AG09319 (cell line): ENCODE results near the gene WSCD2.
"Not testable (repeated sequence)": the region's sequence is repeated elsewhere in the genome, so short reads cannot be mapped to it uniquely, and the experiment has no call there.

Source experiments
- DNase-seq: peaks from one replicate; pipeline ENCODE4 v3.0.0-alpha.2; 2010; ENCODE audit warnings: low read depth; ENCODE audit errors: extremely low read depth
- CTCF ChIP-seq: IDR thresholded peaks from 2 replicates; pipeline ENCODE4 v1.5.1; 2011; ENCODE audit warnings: low read depth, mild to moderate bottlenecking, inconsistent platforms, low read length, moderate library complexity

WSCD2 gene

GRCh38 chr12:108214486-108214885, 85.4 kb downstream of the WSCD2 start:
- no peak for TF ChIP-seq CTCF
- no peak for DNase-seq

- DNase-seq = no peak
Measured at GRCh38 chr12:108215458-108215857, 86.4 kb downstream of the WSCD2 start.

GRCh38 chr12:108218921-108219320, 89.8 kb downstream of the WSCD2 start:
- no peak for DNase-seq
- TF ChIP-seq CTCF = no peak

More at GRCh38 chr12:108215458-108215857, 86.4 kb downstream of the WSCD2 start:
- no peak for TF ChIP-seq CTCF

GRCh38 chr12:108225101-108225500, 96.0 kb downstream of the WSCD2 start:
- not testable (repeated sequence) for DNase-seq

GRCh38 chr12:108226866-108227265, 97.8 kb downstream of the WSCD2 start:
- DNase-seq = no peak
- TF ChIP-seq CTCF = no peak

GRCh38 chr12:108228746-108229145, 99.7 kb downstream of the WSCD2 start:
- no peak for DNase-seq
- TF ChIP-seq CTCF = no peak

GRCh38 chr12:108231109-108231905, 102.2 kb downstream of the WSCD2 start:
- DNase-seq = no peak

More at GRCh38 chr12:108231109-108231905, 102.2 kb downstream of the WSCD2 start:
- TF ChIP-seq CTCF = no peak
